IMR-90 (cell line): ENCODE data around the gene CDC14A.

Source experiments
- BHLHE40 ChIP-seq: fragments of 150-350 bp; IDR thresholded peaks from 2 replicates; pipeline ENCODE4 v1.6.1; 2016; ENCODE audit warnings: mild to moderate bottlenecking, low read depth, low read length
- CEBPB ChIP-seq: IDR thresholded peaks from 2 replicates; pipeline ENCODE4 v1.6.1; 2012; ENCODE audit warnings: low read depth, low read length, improper control_type of control experiment
- CHD1 ChIP-seq: IDR thresholded peaks from 2 replicates; pipeline ENCODE4 v1.6.1; 2012; ENCODE audit warnings: low read depth, low read length, improper control_type of control experiment
- FOS ChIP-seq: fragments of 150-350 bp; IDR thresholded peaks from 2 replicates; pipeline ENCODE4 v1.6.1; 2016; ENCODE audit warnings: low read depth, low read length
- MXI1 ChIP-seq: IDR thresholded peaks from 2 replicates; pipeline ENCODE4 v1.6.1; 2012; ENCODE audit warnings: low read depth, mild to moderate bottlenecking, low read length, moderate library complexity, borderline replicate concordance
- POLR2A ChIP-seq: IDR thresholded peaks from 2 replicates; pipeline ENCODE4 v1.6.1; 2012; ENCODE audit warnings: mild to moderate bottlenecking, low read depth, low read length
- RCOR1 ChIP-seq: IDR thresholded peaks from 2 replicates; pipeline ENCODE4 v1.6.1; 2012; ENCODE audit warnings: mild to moderate bottlenecking, low read length, improper control_type of control experiment; ENCODE audit not compliant: insufficient replicate concordance
- RFX5 ChIP-seq: IDR thresholded peaks from 2 replicates; pipeline ENCODE4 v1.8.0; 2012; ENCODE audit warnings: low read depth, mild to moderate bottlenecking, low read length, moderate library complexity
- SMC3 ChIP-seq: fragments of 150-350 bp; IDR thresholded peaks from 2 replicates; pipeline ENCODE4 v1.6.1; 2016; ENCODE audit warnings: low read depth, mild to moderate bottlenecking, antibody characterized with exemption, low read length, moderate library complexity
- TF ChIP-seq, protein P1 (sequence below): conservative IDR thresholded peaks from 2 replicates; pipeline ENCODE4 v1.5.1; 2012; ENCODE audit warnings: mild to moderate bottlenecking, low read depth, low read length, improper control_type of control experiment
- TF ChIP-seq, protein P2 (sequence below): fragments of 150-350 bp; IDR thresholded peaks from 2 replicates; pipeline ENCODE4 v1.6.1; 2016; ENCODE audit warnings: low read depth, mild to moderate bottlenecking, low read length, moderate library complexity, borderline replicate concordance

DNA sequence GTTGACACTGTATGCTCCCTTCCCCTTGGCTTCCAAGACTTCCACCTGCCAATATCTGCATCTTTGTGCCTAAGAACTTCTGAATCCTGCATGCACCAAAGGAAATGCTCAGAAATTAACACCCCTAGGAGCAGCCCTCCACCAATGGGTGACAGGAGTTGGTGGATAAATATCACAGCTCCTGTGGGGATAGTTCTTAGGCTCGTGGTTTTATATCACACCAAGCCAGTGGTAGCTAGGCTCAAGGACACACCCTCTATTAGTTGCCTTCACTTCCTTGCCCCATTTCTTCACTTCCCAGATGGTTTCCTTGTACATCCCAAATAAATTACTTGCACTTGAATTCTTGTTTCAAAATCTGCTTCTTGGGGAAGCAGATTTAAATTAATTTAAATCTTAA, 16.9 kb upstream of the CDC14A start:
- TF ChIP-seq POLR2A, result no peak
- no peak for TF ChIP-seq CHD1
- TF ChIP-seq, protein P1, sequence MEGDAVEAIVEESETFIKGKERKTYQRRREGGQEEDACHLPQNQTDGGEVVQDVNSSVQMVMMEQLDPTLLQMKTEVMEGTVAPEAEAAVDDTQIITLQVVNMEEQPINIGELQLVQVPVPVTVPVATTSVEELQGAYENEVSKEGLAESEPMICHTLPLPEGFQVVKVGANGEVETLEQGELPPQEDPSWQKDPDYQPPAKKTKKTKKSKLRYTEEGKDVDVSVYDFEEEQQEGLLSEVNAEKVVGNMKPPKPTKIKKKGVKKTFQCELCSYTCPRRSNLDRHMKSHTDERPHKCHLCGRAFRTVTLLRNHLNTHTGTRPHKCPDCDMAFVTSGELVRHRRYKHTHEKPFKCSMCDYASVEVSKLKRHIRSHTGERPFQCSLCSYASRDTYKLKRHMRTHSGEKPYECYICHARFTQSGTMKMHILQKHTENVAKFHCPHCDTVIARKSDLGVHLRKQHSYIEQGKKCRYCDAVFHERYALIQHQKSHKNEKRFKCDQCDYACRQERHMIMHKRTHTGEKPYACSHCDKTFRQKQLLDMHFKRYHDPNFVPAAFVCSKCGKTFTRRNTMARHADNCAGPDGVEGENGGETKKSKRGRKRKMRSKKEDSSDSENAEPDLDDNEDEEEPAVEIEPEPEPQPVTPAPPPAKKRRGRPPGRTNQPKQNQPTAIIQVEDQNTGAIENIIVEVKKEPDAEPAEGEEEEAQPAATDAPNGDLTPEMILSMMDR, result no peak
- TF ChIP-seq SMC3, result no peak
- no peak for TF ChIP-seq BHLHE40
- TF ChIP-seq MXI1, result no peak
- no peak for TF ChIP-seq RCOR1
- no peak for TF ChIP-seq RFX5
- TF ChIP-seq, protein P2, sequence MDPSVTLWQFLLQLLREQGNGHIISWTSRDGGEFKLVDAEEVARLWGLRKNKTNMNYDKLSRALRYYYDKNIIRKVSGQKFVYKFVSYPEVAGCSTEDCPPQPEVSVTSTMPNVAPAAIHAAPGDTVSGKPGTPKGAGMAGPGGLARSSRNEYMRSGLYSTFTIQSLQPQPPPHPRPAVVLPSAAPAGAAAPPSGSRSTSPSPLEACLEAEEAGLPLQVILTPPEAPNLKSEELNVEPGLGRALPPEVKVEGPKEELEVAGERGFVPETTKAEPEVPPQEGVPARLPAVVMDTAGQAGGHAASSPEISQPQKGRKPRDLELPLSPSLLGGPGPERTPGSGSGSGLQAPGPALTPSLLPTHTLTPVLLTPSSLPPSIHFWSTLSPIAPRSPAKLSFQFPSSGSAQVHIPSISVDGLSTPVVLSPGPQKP, result no peak
- no peak for TF ChIP-seq CEBPB
- no peak for TF ChIP-seq FOS
